Measurements from ENCODE around the gene NR2F1-AS1. TPM values are rescaled to one million over a fixed set of nuclear protein-coding genes. Genes with fewer than 3 reads are reported as not detected.

NR2F1-AS1 gene
- total and polyA plus RNA-seq, 2 of the 4 experiments (the other 2 are of a cell fraction): 12.5 to 12.8 TPM

- H4K5ac ChIP-seq (ENCODE audit: low read depth, low read length): peak overlapping the region; percentile 55
- peaks cover 41% of the 10 kb centered on the region for H3K36me3 ChIP-seq (ENCODE audit: control insufficient read depth, insufficient read depth, low read length)
- peak overlapping the region; percentile 100 for H3K9ac ChIP-seq (ENCODE audit: low read depth, low read length)
- peak overlapping the region; percentile 88 for H3K56ac ChIP-seq (ENCODE audit: extremely low read depth, insufficient read depth, low read length)
- dilution Hi-C loops (cut with HindIII; ENCODE audit: low sequenced_read_pairs, unreplicated experiment): no loop called here
- H2AK5ac ChIP-seq (ENCODE audit: low read depth, low read length): peak overlapping the region; percentile 91
- H2AK9ac ChIP-seq (replicated peaks; ENCODE audit: low read depth, low read length, poor library complexity): peak overlapping the region; percentile 93
- H4K91ac ChIP-seq (ENCODE audit: insufficient read depth, low read depth, low read length): peak overlapping the region; percentile 89
- TF ChIP-seq SMC3 (IDR thresholded peaks at IDR 0.05; ENCODE audit: low read depth, low read length) (no peak), MXI1 (IDR thresholded peaks at IDR 0.05; ENCODE audit: borderline replicate concordance, low read depth, low read length) (no peak; the same call in 1 of the 2 replicates), MAFK (IDR thresholded peaks at IDR 0.05; ENCODE audit: low read depth, low read length) (no peak), POLR2A (IDR thresholded peaks at IDR 0.05; ENCODE audit: low read depth, low read length) (no peak), FOS (IDR thresholded peaks at IDR 0.05; ENCODE audit: low read depth, low read length) (no peak), MAZ (IDR thresholded peaks at IDR 0.05; ENCODE audit: borderline replicate concordance, low read depth, low read length) (no peak)
- peak overlapping the region; percentile 71 to 90 for H4K8ac ChIP-seq (ENCODE audit: low read depth in 2 of 2, low read length in 2 of 2)
- H3K27ac ChIP-seq (ENCODE audit: insufficient read depth, low read length): peak overlapping the region; percentile 99
- peaks cover 11% of the 10 kb centered on the region for H4K20me1 ChIP-seq (ENCODE audit: insufficient read depth, low read length)
- POLR2A ChIA-PET (ENCODE audit: unreplicated experiment): interaction anchor here (0.5 to 2.6 kb wide), 5 partner anchors 11 to 733 kb away, joined by 3 to 19 read pairs (median 11); no protein-coding TSS in a partner anchor
- no peak for ATAC-seq (ENCODE audit: low read depth)
- peak overlapping the region; percentile 99 for H2BK5ac ChIP-seq (ENCODE audit: low read depth, low read length, poor library complexity, severe bottlenecking)
- H2AFZ ChIP-seq (replicated peaks; ENCODE audit: low read length, poor library complexity): peak overlapping the region; percentile 27
- peak; percentile 59 for DNase-seq
- in situ Hi-C loops (cut with MboI; ENCODE audit: low sequenced_read_pairs): loop anchor here (10.0 to 25.0 kb wide), 4 partner anchors 327 to 1275 kb away; no protein-coding TSS in a partner anchor
- H3K14ac ChIP-seq (replicated peaks; ENCODE audit: low read depth, low read length): peak overlapping the region; percentile 85
- intact Hi-C loops (cut with micrococcal nuclease): loop anchor here (5.0 to 10.0 kb wide), 4 partner anchors 517 to 1265 kb away; no protein-coding TSS in a partner anchor
- H2BK120ac ChIP-seq (ENCODE audit: low read depth, low read length): peak overlapping the region; percentile 84
- 2% methylated on average over 42 of the region's 59 CpGs; no CpG with 5 or more reads in 1 of the 2 experiments for WGBS, 2 experiments (ENCODE audit: extremely low coverage in 2 of 2, insufficient read length in 1 of 2)
- H3K27me3 ChIP-seq (ENCODE audit: control insufficient read depth, insufficient read depth, low read length): no peaks in the 10 kb centered on the region
- H3K4me1 ChIP-seq (ENCODE audit: control insufficient read depth, insufficient read depth, low read length): peaks cover 14% of the 10 kb centered on the region
- H3K79me1 ChIP-seq (ENCODE audit: low read depth in 1 of 2, low read length in 2 of 2): peaks cover 0 to 13% of the 10 kb centered on the region in 2 experiments; a peak in 2 of 4 replicates
- H3K9me3 ChIP-seq (ENCODE audit: control insufficient read depth, insufficient read depth, low read length): no peaks in the 10 kb centered on the region
- H2BK15ac ChIP-seq (ENCODE audit: low read depth, low read length): peak overlapping the region; percentile 60; the same call in 2 of the 3 replicates
- H2BK20ac ChIP-seq (ENCODE audit: low read depth, low read length): peak overlapping the region; percentile 46; the same call in 1 of the 2 replicates
- CTCF ChIA-PET: interaction anchor here (0.7 to 0.8 kb wide), 2 partner anchors 9 to 24 kb away, joined by 3 read pairs; no protein-coding TSS in a partner anchor
- peaks cover 3% of the 10 kb centered on the region; the same call in 1 of the 2 replicates for H3K9me1 ChIP-seq (ENCODE audit: insufficient read depth, low read length)
- peak overlapping the region; percentile 88 for H3K4me2 ChIP-seq (ENCODE audit: low read depth, low read length)
- H3K18ac ChIP-seq (ENCODE audit: low read depth, low read length): peak overlapping the region; percentile 78
- H3K4me3 ChIP-seq (ENCODE audit: insufficient read depth, low read depth, low read length): peak overlapping the region; percentile 99
- BruUV-seq (replicated peaks): no TSS peak
- peak overlapping the region; percentile 98 for H3K23ac ChIP-seq (ENCODE audit: low read depth, low read length)
- peak overlapping the region; percentile 97 for H3K4ac ChIP-seq (ENCODE audit: low read depth, low read length)
Observed at GRCh38 chr5:93587597-93588351, 6.8 kb upstream of the NR2F1-AS1 start.

All from IMR-90 (cell line).